GM19328 (cell line): ENCODE data around the gene HELZ.

ENCODE experiments used
- ATAC-seq: cut with Tn5 transposase; IDR thresholded peaks from one replicate; pipeline ENCODE4 v1.9.1; 2021; ENCODE audit warnings: mild to moderate bottlenecking, moderate library complexity; ENCODE audit not compliant: unreplicated experiment

The HELZ gene

GRCh38 chr17:67092291-67092690 lies 152.7 kb downstream of the HELZ start:
- no peak for ATAC-seq

GRCh38 chr17:67090341-67090740 lies 154.7 kb downstream of the HELZ start:
- no peak for ATAC-seq

GRCh38 chr17:67088639-67089038 lies 156.4 kb downstream of the HELZ start:
- no peak for ATAC-seq

GRCh38 chr17:67085406-67085805 lies 159.6 kb downstream of the HELZ start:
- ATAC-seq = no peak

- ATAC-seq = no peak
These were observed 162.9 kb downstream of the HELZ start for GRCh38 chr17:67082107-67082506.

- ATAC-seq = no peak
These were observed 164.2 kb downstream of the HELZ start for GRCh38 chr17:67080804-67081203.

GRCh38 chr17:67079491-67079890 lies 165.5 kb downstream of the HELZ start:
- no peak for ATAC-seq

GRCh38 chr17:67078292-67078691 lies 166.7 kb downstream of the HELZ start:
- ATAC-seq = no peak

- no peak for ATAC-seq
These were observed 168.7 kb downstream of the HELZ start for GRCh38 chr17:67076290-67076689.

GRCh38 chr17:67074781-67075180 lies 170.2 kb downstream of the HELZ start:
- no peak for ATAC-seq

GRCh38 chr17:67072885-67073284 lies 172.1 kb downstream of the HELZ start:
- ATAC-seq = no peak

GRCh38 chr17:67071595-67071994 lies 173.4 kb downstream of the HELZ start:
- ATAC-seq = no peak

GRCh38 chr17:67069603-67070136 lies 175.3 kb downstream of the HELZ start:
- no peak for ATAC-seq

GRCh38 chr17:67068999-67069398 lies 176.0 kb downstream of the HELZ start:
- ATAC-seq = no peak

- no peak for ATAC-seq
These were observed 177.2 kb downstream of the HELZ start for GRCh38 chr17:67067571-67068482.

- ATAC-seq = no peak
These were observed 178.3 kb downstream of the HELZ start for GRCh38 chr17:67066717-67067116.

- ATAC-seq = no peak
These were observed 181.9 kb downstream of the HELZ start for GRCh38 chr17:67063141-67063540.

- ATAC-seq = no peak
These were observed 185.6 kb downstream of the HELZ start for GRCh38 chr17:67059372-67059771.

GRCh38 chr17:67058036-67058435 lies 187.0 kb downstream of the HELZ start:
- no peak for ATAC-seq

- no peak for ATAC-seq
These were observed 188.1 kb downstream of the HELZ start for GRCh38 chr17:67056746-67057490.

GRCh38 chr17:67055811-67056745 lies 188.9 kb downstream of the HELZ start:
- ATAC-seq = no peak
